Mucosa of descending colon (tissue), 3 donors: Measurements from ENCODE around the gene C16orf78. TPM values are rescaled to one million over a fixed set of nuclear protein-coding genes. Genes with fewer than 3 reads are reported as not detected.

Experiments
- ATAC-seq: fragments of 200-7000 bp; cut with Tn5 transposase; one replicate; pipeline ENCODE4 v1.9.1; 2020; ENCODE audit warnings: mild to moderate bottlenecking, moderate library complexity
- DNase-seq, 3 donors: peaks; one replicate each; pipeline ENCODE4 v3.0.0-alpha.2; 2020
- H3K36me3 ChIP-seq: fragments of 200-600 bp; one replicate; pipeline ENCODE4 v1.8.0; 2021; ENCODE audit warnings: low read depth, mild to moderate bottlenecking
- H3K4me1 ChIP-seq: fragments of 200-600 bp; one replicate; pipeline ENCODE4 v1.8.0; 2021; ENCODE audit warnings: low read depth, mild to moderate bottlenecking
- H3K4me3 ChIP-seq: fragments of 200-600 bp; one replicate; pipeline ENCODE4 v1.8.0; 2021; ENCODE audit warnings: mild to moderate bottlenecking
- H3K9me3 ChIP-seq: fragments of 200-600 bp; one replicate; pipeline ENCODE4 v1.8.0; 2021; ENCODE audit warnings: mild to moderate bottlenecking
- CTCF ChIP-seq: fragments of 200-600 bp; IDR thresholded peaks from one replicate; pipeline ENCODE4 v1.8.0; 2022; ENCODE audit warnings: antibody characterized with exemption, mild to moderate bottlenecking
- intact Hi-C, 2 donors: fragments of 100-400 bp; cut with DNase I in 1 of 2; cut with micrococcal nuclease in 1 of 2; formaldehyde crosslinking; loops; one replicate each; pipeline versions ENCODE4 v1.11.0 to v1.11.1; 2022; cut with DNase I, micrococcal nuclease
- total RNA-seq, 3 donors: library from RNA; stranded (reverse); fragmentation: NEBNext Ultra II Directional in 2 of 3; extraction: Animal tissue kit (Norgen Biotek cat#: 25700) in 2 of 3; gene quantifications; one replicate each; pipeline versions ENCODE4 v1.2.1 to v1.2.4, GENCODE V29; 2021 to 2023
- donor health status: DM: no; HTN: no; CAD: no; lungs with moderate emphysema.
- donor health status: DM: no; HTN: no; CAD: no.
- donor health status: DM: no; HTN: yes; CAD: no.

Gene C16orf78
- total RNA-seq, 3 donors from 2014 or later = not detected

- no peaks in the 10 kb centered on the region for H3K4me1 ChIP-seq
- DNase-seq = no peak
- intact Hi-C loops = loop anchor here (5.0 kb wide), 1 partner anchor 662 kb away; no protein-coding TSS in a partner anchor
- H3K4me3 ChIP-seq = no peak overlapping the region
- no peak for TF ChIP-seq CTCF
- no peak for ATAC-seq
- no peaks in the 10 kb centered on the region for H3K9me3 ChIP-seq
- no peaks in the 10 kb centered on the region for H3K36me3 ChIP-seq
Observed at GRCh38 chr16:49349446-49350168, 24.0 kb upstream of the C16orf78 start.

- peak; percentile 54 to 82 (median 79) for DNase-seq
- H3K36me3 ChIP-seq = no peaks in the 10 kb centered on the region
- no peaks in the 10 kb centered on the region for H3K4me1 ChIP-seq
- intact Hi-C loops = loop anchor here in 1 of 2 donors (5.0 kb wide), 1 partner anchor 663 kb away; no protein-coding TSS in a partner anchor
- ATAC-seq = peak; percentile 77
- no peaks in the 10 kb centered on the region for H3K9me3 ChIP-seq
- H3K4me3 ChIP-seq = no peak overlapping the region
- TF ChIP-seq CTCF = peak; percentile 38
Observed at GRCh38 chr16:49350265-49351095, 23.1 kb upstream of the C16orf78 start.

DNA sequence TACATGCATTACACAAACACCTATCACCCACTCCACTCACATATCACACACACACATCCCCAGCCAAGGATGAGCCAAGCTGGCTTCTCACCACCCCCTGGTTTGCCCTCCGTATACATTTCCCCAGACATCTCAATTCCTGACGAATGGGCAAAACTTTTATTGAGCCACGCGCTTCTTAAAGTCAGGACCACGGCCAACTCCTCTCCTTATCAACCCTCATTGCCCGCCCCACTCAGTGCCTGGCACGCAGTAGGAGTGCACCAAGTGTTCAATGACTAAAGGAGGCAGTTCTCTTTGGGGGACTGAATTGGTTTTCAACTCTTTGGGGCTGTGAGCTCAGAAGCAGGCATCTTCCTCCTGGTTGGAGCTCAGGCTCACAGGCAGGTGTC lies 22.5 kb upstream of the C16orf78 start:
- H3K4me3 ChIP-seq = no peak overlapping the region
- intact Hi-C loops = loop anchor here in 1 of 2 donors (5.0 kb wide), 1 partner anchor 664 kb away; no protein-coding TSS in a partner anchor
- no peak for ATAC-seq
- H3K4me1 ChIP-seq = no peaks in the 10 kb centered on the region
- no peak for DNase-seq
- no peaks in the 10 kb centered on the region for H3K9me3 ChIP-seq
- TF ChIP-seq CTCF = no peak
- no peaks in the 10 kb centered on the region for H3K36me3 ChIP-seq

GRCh38 chr16:49352892-49353291 lies 20.7 kb upstream of the C16orf78 start:
- DNase-seq (no peak), ATAC-seq (no peak)
- intact Hi-C loops = loop anchor here in 1 of 2 donors (5.0 kb wide), 1 partner anchor 666 kb away; no protein-coding TSS in a partner anchor
- Histone ChIP-seq H3K36me3 (no peaks in the 10 kb centered on the region), H3K4me3 (no peak overlapping the region), H3K9me3 (no peaks in the 10 kb centered on the region), H3K4me1 (peaks cover 6% of the 10 kb centered on the region)
- no peak for TF ChIP-seq CTCF

GRCh38 chr16:49353680-49354079 lies 19.9 kb upstream of the C16orf78 start:
- ATAC-seq (no peak), DNase-seq (no peak)
- Histone ChIP-seq H3K36me3 (no peaks in the 10 kb centered on the region), H3K4me3 (no peak overlapping the region), H3K9me3 (no peaks in the 10 kb centered on the region), H3K4me1 (peaks cover 6% of the 10 kb centered on the region)
- intact Hi-C loops = loop anchor here in 1 of 2 donors (5.0 kb wide), 1 partner anchor 666 kb away; no protein-coding TSS in a partner anchor
- TF ChIP-seq CTCF = no peak
